DMS53 treated with DMSO at 0.1 percent for 48 hours (cell line): ENCODE data around the gene PYGL.

ENCODE experiments used
- DNase-seq: peaks from one replicate; lab custom pipeline; 2025; ENCODE audit not compliant: unreplicated experiment; lab: John Stamatoyannopoulos, UW

Gene PYGL

DNA sequence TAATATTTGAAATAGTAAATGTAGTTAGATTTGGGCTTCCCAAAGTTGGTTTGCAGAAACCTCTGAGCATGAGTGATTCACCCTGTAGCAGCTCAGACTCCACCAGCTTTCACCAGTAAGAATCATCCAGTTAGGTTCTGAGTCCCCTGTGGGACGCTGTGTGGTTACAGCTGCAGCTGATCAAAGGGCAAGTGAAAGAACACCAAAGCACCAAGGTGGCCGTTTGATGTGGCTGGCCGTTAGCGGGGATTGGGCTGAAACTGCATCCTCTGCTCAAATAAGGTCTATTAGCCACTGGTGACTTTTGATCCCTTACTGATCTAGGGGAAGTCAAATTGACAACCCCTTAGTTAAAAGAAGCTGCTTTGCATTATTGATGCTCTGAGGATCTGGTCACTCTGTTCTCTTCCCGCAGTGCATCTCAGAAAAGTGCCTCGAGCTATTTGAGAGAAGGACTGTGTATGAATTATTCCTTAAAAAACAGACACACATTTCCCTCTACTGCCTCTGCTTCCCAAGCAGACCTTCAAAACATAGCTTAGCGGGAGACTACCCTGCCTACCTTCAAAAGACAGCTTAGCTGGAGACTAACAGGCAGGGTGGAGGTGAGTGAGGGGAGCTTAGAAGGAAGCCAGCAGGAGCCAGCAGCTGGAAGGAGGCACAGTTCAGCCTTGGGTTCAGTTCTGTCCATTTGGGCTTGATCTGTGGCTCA lies 68.8 kb downstream of the PYGL start:
- DNase-seq, result no peak

DNA sequence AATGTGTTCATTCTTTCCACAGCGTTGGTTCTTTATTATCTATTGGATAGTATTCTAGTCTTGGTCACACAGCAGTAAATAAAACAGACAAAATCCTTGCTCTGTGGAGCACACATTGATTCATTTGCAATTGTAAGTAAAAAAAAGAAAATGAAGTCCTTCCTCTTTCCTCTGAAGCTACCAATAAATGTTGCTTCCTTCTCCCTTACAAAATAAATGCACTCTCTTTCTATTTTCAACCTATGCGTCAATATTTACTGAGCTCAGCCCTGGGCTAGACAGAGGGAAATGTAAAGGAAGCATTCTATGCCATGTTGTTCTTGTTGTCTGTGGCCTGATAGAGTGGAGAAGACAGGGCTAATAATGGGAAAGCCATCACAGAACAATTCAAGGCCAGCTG lies 69.5 kb downstream of the PYGL start:
- DNase-seq, result peak; percentile 71

DNA sequence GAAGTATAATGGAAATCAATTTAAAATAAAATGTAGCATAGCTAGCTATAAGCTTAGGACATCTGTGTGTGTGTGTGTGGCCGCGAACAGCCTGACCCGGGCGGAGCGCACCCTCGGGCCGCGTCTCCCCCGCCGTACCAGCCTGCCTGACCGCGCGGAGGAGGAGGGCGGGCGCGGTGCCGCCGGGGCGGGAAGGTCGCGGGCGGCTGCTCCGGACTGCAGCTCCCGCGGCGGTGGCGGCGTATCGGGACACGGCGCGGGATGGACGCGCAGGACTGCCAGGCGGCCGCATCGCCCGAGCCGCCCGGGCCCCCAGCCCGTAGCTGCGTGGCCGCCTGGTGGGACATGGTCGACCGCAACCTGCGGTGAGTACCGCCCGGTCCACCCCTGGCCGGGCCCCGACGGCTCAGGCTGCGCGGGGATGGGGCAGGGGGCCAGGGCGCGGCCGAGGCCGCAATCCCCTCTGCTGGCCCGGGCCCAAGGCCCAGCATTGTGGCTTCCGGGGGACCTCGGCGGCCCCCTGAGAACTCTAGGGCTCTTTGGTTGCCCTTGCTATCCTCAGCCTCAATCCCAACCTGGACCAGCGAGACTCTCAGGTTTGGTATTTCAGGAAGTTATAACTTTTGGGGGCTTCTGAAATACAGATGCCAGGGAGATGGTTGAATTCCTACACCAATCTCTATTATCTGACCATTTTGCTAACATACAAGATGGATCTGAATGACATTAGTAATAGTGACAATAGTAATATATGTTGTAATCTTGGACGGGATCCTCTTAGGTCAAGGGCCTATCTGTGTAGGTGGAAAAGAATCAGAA lies 72.2 kb downstream of the PYGL start, which contains the start of gene ABHD12B:
ABHD12B (plus strand) TSS at position 140 of the 819 bp plus-strand sequence; CDS start at position 262, 122 bp downstream.
- DNase-seq, result no peak

DNA sequence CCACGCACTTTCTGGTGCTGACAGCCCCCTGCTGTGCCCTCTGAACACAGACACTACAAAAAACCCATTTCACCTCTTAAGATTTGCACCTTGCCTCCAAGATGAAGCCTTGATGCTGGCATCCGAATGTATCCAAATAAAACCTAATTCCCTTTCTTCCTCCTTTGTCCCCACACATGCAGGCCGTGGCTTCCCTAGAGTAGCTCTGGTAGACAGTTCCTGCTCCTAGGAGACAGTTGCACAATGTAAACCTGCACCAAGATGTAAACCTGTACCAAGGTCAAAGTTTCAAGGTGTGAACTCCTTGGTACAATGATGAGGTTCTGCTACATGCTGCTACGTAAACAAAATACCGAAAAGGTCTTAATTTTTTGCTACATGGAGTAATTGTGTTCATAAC lies 73.1 kb downstream of the PYGL start:
- no peak for DNase-seq

DNA sequence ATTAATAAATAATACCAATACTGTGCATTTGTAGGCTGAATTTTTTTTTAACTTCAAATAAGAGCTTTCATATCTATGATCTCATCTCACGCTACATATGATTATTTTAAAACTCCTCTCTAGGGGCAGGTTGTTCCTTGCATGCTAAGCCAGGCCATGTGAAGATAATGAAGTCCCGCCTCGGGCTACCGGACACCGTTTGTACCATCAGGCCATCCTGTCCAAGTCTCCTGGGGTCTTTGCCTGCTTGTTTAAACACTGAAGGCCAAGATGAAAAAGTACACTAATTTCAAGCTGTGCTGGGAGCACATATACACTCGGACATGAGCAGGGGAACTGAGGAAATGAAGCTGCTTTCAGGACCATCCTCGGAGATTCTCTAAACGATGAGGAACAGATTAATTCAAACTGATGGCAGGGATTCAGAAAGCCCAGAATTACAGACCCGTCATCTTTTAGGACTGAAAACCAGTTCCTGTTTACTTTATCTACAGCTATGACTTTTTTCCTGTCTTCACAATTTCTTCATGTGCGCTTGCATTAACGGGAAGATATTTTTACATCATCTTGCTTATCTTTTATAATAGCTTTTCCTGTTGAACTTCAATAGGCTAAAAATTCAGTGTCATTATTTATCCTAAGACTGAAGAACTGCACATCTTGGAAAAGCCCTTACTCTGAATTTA lies 78.7 kb downstream of the PYGL start:
- DNase-seq, result no peak

DNA sequence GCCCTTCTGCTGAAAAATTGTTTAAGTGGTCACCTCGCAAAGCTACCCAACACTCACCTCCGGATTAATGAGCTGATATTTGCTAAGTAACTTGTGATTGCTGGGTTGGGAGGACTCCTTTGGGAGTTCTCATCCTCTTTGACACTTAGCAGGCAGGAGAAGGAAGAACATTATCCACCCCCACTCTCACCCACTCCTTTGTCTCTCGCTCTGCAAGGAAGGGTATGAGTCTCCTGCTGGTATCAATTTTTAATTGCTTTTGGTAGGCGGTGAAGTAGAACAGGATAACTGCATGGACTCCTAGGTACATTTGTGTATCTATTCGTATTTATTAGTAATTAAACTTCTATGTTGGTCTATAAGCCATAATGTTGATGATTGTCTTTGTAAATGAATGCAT lies 79.3 kb downstream of the PYGL start:
- DNase-seq, result no peak

DNA sequence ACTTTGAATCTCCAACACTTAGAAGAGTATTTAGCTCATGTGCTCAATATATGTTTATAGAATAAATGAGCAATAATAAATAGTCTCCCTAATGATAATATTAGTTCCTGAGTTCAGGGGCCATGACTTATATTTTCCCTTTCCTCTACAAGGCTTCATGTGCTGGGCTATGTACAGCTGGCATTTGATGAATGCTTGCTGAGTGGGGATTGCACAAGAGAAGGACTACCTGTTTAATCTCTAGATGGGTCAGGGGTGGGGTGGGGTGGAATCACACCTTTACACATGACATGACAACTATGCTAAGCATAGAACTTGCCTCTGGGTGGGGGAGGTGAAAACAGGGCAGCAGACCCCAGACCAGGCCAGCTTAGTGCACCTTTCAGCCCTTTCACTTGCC lies 80.0 kb downstream of the PYGL start:
- no peak for DNase-seq

DNA sequence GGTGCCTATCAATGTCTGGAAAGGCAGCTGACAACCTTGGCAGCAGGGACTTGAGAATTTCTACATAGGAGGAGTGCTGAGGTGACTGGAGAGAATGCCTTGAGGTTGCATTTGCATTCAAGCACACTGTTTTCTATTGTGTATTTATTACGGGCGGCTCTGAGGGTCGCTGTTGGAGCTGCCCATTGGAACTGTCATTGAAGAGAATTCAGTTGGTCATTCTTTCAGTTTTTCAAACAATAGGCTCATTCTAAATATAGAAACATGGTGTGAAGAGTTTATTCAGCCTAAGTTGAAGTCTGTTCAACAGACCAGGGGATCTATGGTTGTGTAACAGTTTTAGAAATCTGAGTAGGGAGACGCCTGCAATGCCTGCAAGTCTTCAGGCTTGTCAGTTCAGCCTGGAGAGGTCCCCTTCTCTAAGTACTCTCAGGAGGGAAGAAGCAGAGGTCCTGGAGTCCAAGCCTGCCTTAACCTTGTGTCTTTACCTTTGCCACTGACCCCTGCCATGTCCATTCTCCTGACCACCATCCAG lies 82.2 kb downstream of the PYGL start:
- no peak for DNase-seq

DNA sequence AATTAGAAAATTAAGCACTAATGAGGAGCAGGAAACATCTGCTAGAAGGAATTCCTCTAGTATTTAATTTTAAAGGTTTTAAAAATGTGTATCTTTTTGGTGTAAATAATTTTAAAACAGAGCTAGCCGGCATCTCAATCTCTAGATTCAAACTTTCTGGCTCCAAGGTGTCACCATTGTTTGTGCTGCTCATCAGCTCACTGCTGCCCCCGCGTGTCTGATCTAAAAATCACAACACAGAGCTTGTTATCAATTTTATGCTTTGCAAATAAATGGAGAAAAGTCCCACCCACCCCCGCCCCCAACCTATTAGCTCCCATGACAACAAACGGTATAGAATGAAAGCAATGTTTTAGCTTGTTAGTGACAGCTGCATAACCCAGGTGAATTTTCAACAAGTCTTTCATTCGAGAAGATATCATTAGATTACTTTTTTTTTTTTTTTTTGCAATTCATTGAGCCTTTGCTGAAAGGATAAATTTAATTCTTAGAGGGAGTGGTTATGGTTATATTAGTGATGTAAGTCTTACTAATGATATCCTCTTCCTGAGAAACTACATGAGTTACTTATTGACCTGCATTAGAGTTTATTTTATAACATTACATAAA lies 83.7 kb downstream of the PYGL start:
- DNase-seq, result peak; percentile 65

DNA sequence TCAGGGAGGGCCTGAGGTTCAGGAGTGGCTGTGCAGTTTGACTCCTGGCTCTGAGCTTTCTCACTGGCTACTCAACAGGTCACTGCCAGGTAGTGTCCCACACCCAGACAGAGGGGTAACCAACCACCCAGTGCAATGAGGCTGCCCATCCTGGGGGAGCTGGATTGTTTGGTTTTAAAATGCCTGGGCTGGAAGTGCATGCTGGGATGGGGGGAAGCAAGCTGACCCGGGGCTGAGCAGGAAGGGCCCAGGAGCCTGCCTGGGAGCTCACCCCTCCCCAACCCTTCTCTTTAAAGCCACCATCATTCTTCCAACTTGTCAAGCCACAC lies 85.0 kb downstream of the PYGL start:
- DNase-seq, result no peak

DNA sequence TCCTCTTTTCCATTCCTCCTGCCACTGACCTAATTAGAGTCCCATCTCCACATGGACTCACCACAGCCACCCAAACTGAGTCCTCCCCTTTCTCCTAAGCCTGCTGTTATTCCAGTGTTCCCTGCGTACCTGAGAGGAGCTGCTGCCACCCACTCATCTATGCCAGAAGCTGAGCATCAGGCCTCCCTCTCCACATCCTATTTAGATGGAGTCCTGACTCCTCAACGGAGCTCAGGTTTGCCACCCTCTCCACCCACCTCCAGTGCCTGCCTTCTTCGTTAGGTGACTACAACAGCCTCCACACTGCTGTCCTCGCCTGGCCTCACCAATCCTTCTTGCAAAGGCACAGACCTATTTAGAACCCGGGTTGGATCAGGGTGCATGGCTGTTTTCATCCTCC lies 87.6 kb downstream of the PYGL start:
- DNase-seq, result no peak

DNA sequence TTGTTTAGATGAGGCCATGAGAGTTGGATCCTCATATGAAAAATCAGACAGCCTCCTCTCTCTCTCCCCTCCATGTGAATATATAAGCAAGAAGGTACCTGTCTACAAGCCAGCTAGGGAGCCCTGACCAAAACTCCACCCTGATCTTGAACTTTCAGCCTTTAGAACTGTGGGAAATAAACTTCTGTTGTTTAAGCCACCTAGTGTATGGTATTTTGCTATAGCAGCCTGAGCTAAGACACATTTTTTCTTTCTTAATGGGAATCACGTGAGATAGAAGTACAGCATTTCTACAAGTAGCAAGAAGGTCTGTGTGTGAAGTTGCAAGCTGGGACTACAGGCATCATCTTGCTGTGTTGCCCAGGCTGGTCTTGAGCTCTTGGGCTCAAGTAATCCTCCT lies 88.7 kb downstream of the PYGL start:
- DNase-seq, result no peak
